Mesodermal cell (in vitro differentiated cells): ENCODE results near the gene ELOVL7.

Source experiments
- H3K27ac ChIP-seq: 2 replicates; pipeline ENCODE4 v1.7.0; 2013; ENCODE audit warnings: mild to moderate bottlenecking, low read depth, low read length, moderate library complexity; ENCODE audit not compliant: severe bottlenecking
- H3K36me3 ChIP-seq: 2 replicates; pipeline ENCODE4 v1.7.1; 2013; ENCODE audit warnings: mild to moderate bottlenecking, low read length, moderate library complexity; ENCODE audit not compliant: control insufficient read depth, insufficient read depth
- H3K4me1 ChIP-seq: one replicate; pipeline ENCODE4 v1.7.1; 2013; ENCODE audit warnings: mild to moderate bottlenecking, low read length; ENCODE audit not compliant: insufficient read depth, control insufficient read depth, poor library complexity, severe bottlenecking
- H3K4me3 ChIP-seq: 2 replicates; pipeline ENCODE4 v1.7.0; 2013; ENCODE audit warnings: low read length, control low read depth, mild to moderate bottlenecking; ENCODE audit not compliant: insufficient read depth, poor library complexity, severe bottlenecking; ENCODE audit errors: extremely low read depth
- H3K9me3 ChIP-seq: 2 replicates; pipeline ENCODE4 v1.7.1; 2013; ENCODE audit warnings: mild to moderate bottlenecking, low read length, moderate library complexity; ENCODE audit not compliant: control insufficient read depth
- WGBS, 2 experiments: methylation state at CpG; one replicate each; pipeline ENCODE4 v1.1.5; 2013; ENCODE audit warnings: missing lambda C conversion rate in 2 of 2; ENCODE audit not compliant: insufficient coverage in 2 of 2; 5-methylcytosine and 5-hydroxymethylcytosine counted together

ELOVL7 gene

GRCh38 chr5:60794691-60795090, 49.4 kb downstream of the ELOVL7 start:
- 100% methylated on average over 2 of the region's 2 CpGs for WGBS, 2 experiments
- H3K9me3 ChIP-seq = no peaks in the 10 kb centered on the region
- no peak overlapping the region for H3K27ac ChIP-seq
- no peaks in the 10 kb centered on the region for H3K36me3 ChIP-seq
- no peaks in the 10 kb centered on the region for H3K4me1 ChIP-seq
- H3K4me3 ChIP-seq = no peak overlapping the region

GRCh38 chr5:60792438-60792837, 51.6 kb downstream of the ELOVL7 start:
- no peak overlapping the region for H3K4me3 ChIP-seq
- no peaks in the 10 kb centered on the region for H3K36me3 ChIP-seq
- H3K27ac ChIP-seq = no peak overlapping the region
- no peaks in the 10 kb centered on the region for H3K4me1 ChIP-seq
- no peaks in the 10 kb centered on the region for H3K9me3 ChIP-seq
- WGBS, 2 experiments = 80 to 84% methylated on average over 2 of the region's 2 CpGs

GRCh38 chr5:60789551-60789950, 54.5 kb downstream of the ELOVL7 start:
- 92 to 100% methylated on average over 1 to 2 of the region's 3 CpGs for WGBS, 2 experiments
- Histone ChIP-seq H3K27ac (no peak overlapping the region), H3K36me3 (no peaks in the 10 kb centered on the region), H3K4me1 (no peaks in the 10 kb centered on the region), H3K9me3 (no peaks in the 10 kb centered on the region), H3K4me3 (no peak overlapping the region)

GRCh38 chr5:60788863-60789513, 55.1 kb downstream of the ELOVL7 start:
- no CpG with 5 or more reads among the region's 3 CpGs for WGBS, 2 experiments
- H3K27ac ChIP-seq = no peak overlapping the region

GRCh38 chr5:60779466-60779865, 64.6 kb downstream of the ELOVL7 start:
- peaks cover 2% of the 10 kb centered on the region for H3K4me1 ChIP-seq
- H3K4me3 ChIP-seq = no peak overlapping the region
- no peaks in the 10 kb centered on the region for H3K9me3 ChIP-seq
- no peaks in the 10 kb centered on the region for H3K36me3 ChIP-seq
- H3K27ac ChIP-seq = no peak overlapping the region
- 87 to 88% methylated on average over 1 to 2 of the region's 2 CpGs for WGBS, 2 experiments

More at GRCh38 chr5:60788863-60789513, 55.1 kb downstream of the ELOVL7 start:
- no peaks in the 10 kb centered on the region for H3K9me3 ChIP-seq
- H3K36me3 ChIP-seq = no peaks in the 10 kb centered on the region
- H3K4me3 ChIP-seq = no peak overlapping the region
- H3K4me1 ChIP-seq = no peaks in the 10 kb centered on the region

- Histone ChIP-seq H3K4me3 (no peak overlapping the region), H3K36me3 (no peaks in the 10 kb centered on the region), H3K4me1 (peaks cover 2% of the 10 kb centered on the region), H3K27ac (no peak overlapping the region), H3K9me3 (no peaks in the 10 kb centered on the region)
- no CpG with 5 or more reads among the region's 1 CpG for WGBS, 2 experiments
These were observed 67.7 kb downstream of the ELOVL7 start for GRCh38 chr5:60776343-60776742.

GRCh38 chr5:60765019-60765709, 78.9 kb downstream of the ELOVL7 start:
- 88 to 93% methylated on average over 3 to 6 of the region's 6 CpGs for WGBS, 2 experiments
- Histone ChIP-seq H3K4me3 (no peak overlapping the region), H3K9me3 (no peaks in the 10 kb centered on the region), H3K36me3 (no peaks in the 10 kb centered on the region), H3K27ac (no peak overlapping the region), H3K4me1 (no peaks in the 10 kb centered on the region)

GRCh38 chr5:60763061-60763460, 81.0 kb downstream of the ELOVL7 start:
- Histone ChIP-seq H3K36me3 (no peaks in the 10 kb centered on the region), H3K9me3 (no peaks in the 10 kb centered on the region), H3K4me3 (no peak overlapping the region), H3K27ac (no peak overlapping the region), H3K4me1 (no peaks in the 10 kb centered on the region)
- WGBS, 2 experiments = 90 to 100% methylated on average over 3 of the region's 3 CpGs

- Histone ChIP-seq H3K4me3 (no peak overlapping the region), H3K9me3 (no peaks in the 10 kb centered on the region), H3K4me1 (no peaks in the 10 kb centered on the region), H3K27ac (no peak overlapping the region), H3K36me3 (no peaks in the 10 kb centered on the region)
- WGBS, 2 experiments = 90 to 96% methylated on average over 3 of the region's 5 CpGs
These were observed 89.6 kb downstream of the ELOVL7 start for GRCh38 chr5:60754495-60754894.

GRCh38 chr5:60744682-60745081, 99.4 kb downstream of the ELOVL7 start:
- Histone ChIP-seq H3K4me1 (peaks cover 4% of the 10 kb centered on the region), H3K36me3 (no peaks in the 10 kb centered on the region), H3K9me3 (peaks cover 5% of the 10 kb centered on the region), H3K4me3 (no peak overlapping the region), H3K27ac (no peak overlapping the region)
- 87 to 98% methylated on average over 6 of the region's 6 CpGs for WGBS, 2 experiments
